Measurements from ENCODE around the gene TBC1D9B. TPM values are rescaled to one million over a fixed set of nuclear protein-coding genes. Genes with fewer than 3 reads are reported as not detected.

TBC1D9B gene
- total and polyA plus RNA-seq, 4 donors: 32.1 to 120 (median 75.1) TPM

GRCh38 chr5:179893076-179893957 is 14.4 kb downstream of the TBC1D9B start:
- Histone ChIP-seq H3K9me3 (ENCODE audit: control insufficient read depth, low read length) (no peaks in the 10 kb centered on the region), H3K4me3 (ENCODE audit: low read length in 2 of 2) (no peak overlapping the region), H3K4me1 (ENCODE audit: control insufficient read depth in 1 of 2, insufficient read depth in 2 of 2, low read length in 2 of 2) (no peaks in the 10 kb centered on the region), H3K36me3 (ENCODE audit: control insufficient read depth in 1 of 2, insufficient read depth in 2 of 2, low read length in 1 of 2) (peaks cover 0 to 13% of the 10 kb centered on the region in 2 donors), H3K27me3 (ENCODE audit: control insufficient read depth in 1 of 2, insufficient read depth in 2 of 2, low read length in 1 of 2) (no peaks in the 10 kb centered on the region), H3K27ac (ENCODE audit: low read depth in 1 of 2, low read length in 2 of 2) (no peak overlapping the region)
- no peak for ATAC-seq (ENCODE audit: low FRiP score)
- WGBS, 2 donors: 91% methylated on average over 31 of the region's 31 CpGs
- DNase-seq: no peak
- intact Hi-C loops (cut with DNase I): no loop called here

GRCh38 chr5:179892255-179892654 is 15.4 kb downstream of the TBC1D9B start:
- H3K9me3 ChIP-seq (ENCODE audit: control insufficient read depth, low read length): no peaks in the 10 kb centered on the region
- no peak overlapping the region for H3K27ac ChIP-seq (ENCODE audit: low read depth in 1 of 2, low read length in 2 of 2)
- peaks cover 0 to 16% of the 10 kb centered on the region in 2 donors for H3K36me3 ChIP-seq (ENCODE audit: control insufficient read depth in 1 of 2, insufficient read depth in 2 of 2, low read length in 1 of 2)
- H3K4me3 ChIP-seq (ENCODE audit: low read length in 2 of 2): no peak overlapping the region
- ATAC-seq (ENCODE audit: low FRiP score): no peak
- H3K27me3 ChIP-seq (ENCODE audit: control insufficient read depth in 1 of 2, insufficient read depth in 2 of 2, low read length in 1 of 2): no peaks in the 10 kb centered on the region
- no peak for DNase-seq
- no peaks in the 10 kb centered on the region for H3K4me1 ChIP-seq (ENCODE audit: control insufficient read depth in 1 of 2, insufficient read depth in 2 of 2, low read length in 2 of 2)
- intact Hi-C loops (cut with DNase I): no loop called here
- 78 to 82% methylated on average over 5 of the region's 5 CpGs for WGBS, 2 donors

GRCh38 chr5:179890751-179891682 is 16.7 kb downstream of the TBC1D9B start:
- 93% methylated on average over 25 of the region's 25 CpGs for WGBS, 2 donors
- ATAC-seq (ENCODE audit: low FRiP score): no peak
- intact Hi-C loops (cut with DNase I): no loop called here
- Histone ChIP-seq H3K27ac (ENCODE audit: low read depth in 1 of 2, low read length in 2 of 2) (no peak overlapping the region), H3K4me3 (ENCODE audit: low read length in 2 of 2) (no peak overlapping the region), H3K27me3 (ENCODE audit: control insufficient read depth in 1 of 2, insufficient read depth in 2 of 2, low read length in 1 of 2) (no peaks in the 10 kb centered on the region), H3K4me1 (ENCODE audit: control insufficient read depth in 1 of 2, insufficient read depth in 2 of 2, low read length in 2 of 2) (no peaks in the 10 kb centered on the region), H3K9me3 (ENCODE audit: control insufficient read depth, low read length) (no peaks in the 10 kb centered on the region), H3K36me3 (ENCODE audit: control insufficient read depth in 1 of 2, insufficient read depth in 2 of 2, low read length in 1 of 2) (peaks cover 0 to 16% of the 10 kb centered on the region in 2 donors)
- DNase-seq: no peak

- DNase-seq: no peak
- intact Hi-C loops (cut with DNase I): no loop called here
- H3K4me1 ChIP-seq (ENCODE audit: control insufficient read depth in 1 of 2, insufficient read depth in 2 of 2, low read length in 2 of 2): no peaks in the 10 kb centered on the region
- H3K36me3 ChIP-seq (ENCODE audit: control insufficient read depth in 1 of 2, insufficient read depth in 2 of 2, low read length in 1 of 2): peaks cover 0 to 17% of the 10 kb centered on the region in 2 donors
- no peak for ATAC-seq (ENCODE audit: low FRiP score)
- no peak overlapping the region for H3K27ac ChIP-seq (ENCODE audit: low read depth in 1 of 2, low read length in 2 of 2)
- 92 to 94% methylated on average over 12 to 13 of the region's 13 CpGs for WGBS, 2 donors
- H3K4me3 ChIP-seq (ENCODE audit: low read length in 2 of 2): no peak overlapping the region
- H3K27me3 ChIP-seq (ENCODE audit: control insufficient read depth in 1 of 2, insufficient read depth in 2 of 2, low read length in 1 of 2): no peaks in the 10 kb centered on the region
- no peaks in the 10 kb centered on the region for H3K9me3 ChIP-seq (ENCODE audit: control insufficient read depth, low read length)
Observed at GRCh38 chr5:179889885-179890284, 17.8 kb downstream of the TBC1D9B start.

- Histone ChIP-seq H3K36me3 (ENCODE audit: control insufficient read depth in 1 of 2, insufficient read depth in 2 of 2, low read length in 1 of 2) (peaks cover 0 to 18% of the 10 kb centered on the region in 2 donors), H3K27me3 (ENCODE audit: control insufficient read depth in 1 of 2, insufficient read depth in 2 of 2, low read length in 1 of 2) (no peaks in the 10 kb centered on the region), H3K4me3 (ENCODE audit: low read length in 2 of 2) (no peak overlapping the region), H3K9me3 (ENCODE audit: control insufficient read depth, low read length) (no peaks in the 10 kb centered on the region), H3K4me1 (ENCODE audit: control insufficient read depth in 1 of 2, insufficient read depth in 2 of 2, low read length in 2 of 2) (no peaks in the 10 kb centered on the region), H3K27ac (ENCODE audit: low read depth in 1 of 2, low read length in 2 of 2) (no peak overlapping the region)
- intact Hi-C loops (cut with DNase I): no loop called here
- ATAC-seq (ENCODE audit: low FRiP score) (no peak), DNase-seq (no peak)
- 78 to 91% methylated on average over 6 of the region's 6 CpGs for WGBS, 2 donors
Observed at GRCh38 chr5:179887802-179888201, 19.9 kb downstream of the TBC1D9B start.

- no peaks in the 10 kb centered on the region for H3K27me3 ChIP-seq (ENCODE audit: control insufficient read depth in 1 of 2, insufficient read depth in 2 of 2, low read length in 1 of 2)
- intact Hi-C loops (cut with DNase I): no loop called here
- no peaks in the 10 kb centered on the region for H3K9me3 ChIP-seq (ENCODE audit: control insufficient read depth, low read length)
- DNase-seq: no peak
- 89 to 92% methylated on average over 11 of the region's 11 CpGs for WGBS, 2 donors
- no peak overlapping the region for H3K4me3 ChIP-seq (ENCODE audit: low read length in 2 of 2)
- peaks cover 0 to 18% of the 10 kb centered on the region in 2 donors for H3K36me3 ChIP-seq (ENCODE audit: control insufficient read depth in 1 of 2, insufficient read depth in 2 of 2, low read length in 1 of 2)
- no peak for ATAC-seq (ENCODE audit: low FRiP score)
- no peak overlapping the region for H3K27ac ChIP-seq (ENCODE audit: low read depth in 1 of 2, low read length in 2 of 2)
- no peaks in the 10 kb centered on the region for H3K4me1 ChIP-seq (ENCODE audit: control insufficient read depth in 1 of 2, insufficient read depth in 2 of 2, low read length in 2 of 2)
Observed at GRCh38 chr5:179887095-179887494, 20.6 kb downstream of the TBC1D9B start.

GRCh38 chr5:179886190-179886911 is 21.3 kb downstream of the TBC1D9B start:
- no peak for ATAC-seq (ENCODE audit: low FRiP score)
- Histone ChIP-seq H3K36me3 (ENCODE audit: control insufficient read depth in 1 of 2, insufficient read depth in 2 of 2, low read length in 1 of 2) (peaks cover 0 to 15% of the 10 kb centered on the region in 2 donors), H3K27ac (ENCODE audit: low read depth in 1 of 2, low read length in 2 of 2) (no peak overlapping the region), H3K9me3 (ENCODE audit: control insufficient read depth, low read length) (no peaks in the 10 kb centered on the region), H3K27me3 (ENCODE audit: control insufficient read depth in 1 of 2, insufficient read depth in 2 of 2, low read length in 1 of 2) (no peaks in the 10 kb centered on the region), H3K4me3 (ENCODE audit: low read length in 2 of 2) (no peak overlapping the region), H3K4me1 (ENCODE audit: control insufficient read depth in 1 of 2, insufficient read depth in 2 of 2, low read length in 2 of 2) (no peaks in the 10 kb centered on the region)
- DNase-seq: no peak
- intact Hi-C loops (cut with DNase I): no loop called here
- 81 to 87% methylated on average over 14 of the region's 14 CpGs for WGBS, 2 donors

- 96 to 97% methylated on average over 13 of the region's 13 CpGs for WGBS, 2 donors
- Histone ChIP-seq H3K36me3 (ENCODE audit: control insufficient read depth in 1 of 2, insufficient read depth in 2 of 2, low read length in 1 of 2) (peaks cover 0 to 9% of the 10 kb centered on the region in 2 donors), H3K27ac (ENCODE audit: low read depth in 1 of 2, low read length in 2 of 2) (no peak overlapping the region), H3K4me1 (ENCODE audit: control insufficient read depth in 1 of 2, insufficient read depth in 2 of 2, low read length in 2 of 2) (no peaks in the 10 kb centered on the region), H3K9me3 (ENCODE audit: control insufficient read depth, low read length) (no peaks in the 10 kb centered on the region), H3K27me3 (ENCODE audit: control insufficient read depth in 1 of 2, insufficient read depth in 2 of 2, low read length in 1 of 2) (no peaks in the 10 kb centered on the region), H3K4me3 (ENCODE audit: low read length in 2 of 2) (no peak overlapping the region)
- ATAC-seq (ENCODE audit: low FRiP score) (no peak), DNase-seq (peak in 1 of 2 donors; percentile 43)
- intact Hi-C loops (cut with DNase I): no loop called here
Observed at GRCh38 chr5:179885491-179886090, 22.1 kb downstream of the TBC1D9B start.

Measured in aorta (tissue), 5 donors.